Activated B cell treated with CpG ODN at 0.5 μM for 24 hours (primary cell): Measurements from ENCODE around the gene PDXP. TPM values are rescaled to one million over a fixed set of nuclear protein-coding genes. Genes with fewer than 3 reads are reported as not detected.

Source experiments
- ATAC-seq: fragments of 200-7000 bp; cut with Tn5 transposase; one replicate; pipeline ENCODE4 v1.10.0; 2021; ENCODE audit warnings: low read depth, mild to moderate bottlenecking, moderate library complexity
- CTCF ChIA-PET: fragments of 350-600 bp; sonication (Branson Sonifier 250); formaldehyde crosslinking; loops from one replicate; lab custom pipeline; 2021; ENCODE audit warnings: antibody characterized with exemption; lab: Charles Lee
- POLR2A ChIA-PET: fragments of 350-600 bp; sonication (Branson Sonifier 250); formaldehyde crosslinking; loops from one replicate; lab custom pipeline; 2021; ENCODE audit warnings: antibody characterized with exemption; lab: Charles Lee
- DNase-seq: peaks from one replicate; pipeline ENCODE4 v3.0.0; 2022
- H3K27ac Mint-ChIP-seq: one replicate; pipeline ENCODE4 v1.8.0; 2020; ENCODE audit warnings: mixed read lengths
- H3K27me3 Mint-ChIP-seq: one replicate; pipeline ENCODE4 v1.8.0; 2021; ENCODE audit warnings: mixed read lengths
- H3K36me3 Mint-ChIP-seq: one replicate; pipeline ENCODE4 v1.8.0; 2021; ENCODE audit warnings: low read depth, mixed read lengths
- H3K4me1 Mint-ChIP-seq: one replicate; pipeline ENCODE4 v1.8.0; 2021; ENCODE audit warnings: mixed read lengths
- H3K4me3 Mint-ChIP-seq: one replicate; pipeline ENCODE4 v1.8.0; 2020; ENCODE audit warnings: mild to moderate bottlenecking, mixed read lengths
- H3K9me3 Mint-ChIP-seq: one replicate; pipeline ENCODE4 v1.8.0; 2020; ENCODE audit warnings: mixed read lengths
- intact Hi-C: fragments of 100-400 bp; cut with micrococcal nuclease; formaldehyde crosslinking; loops from one replicate; pipeline ENCODE4 v1.15.1; 2024
- total RNA-seq: library from RNA; stranded (reverse); gene quantifications from 2 replicates; pipeline ENCODE4 v1.2.3, GENCODE V29; 2022
- TF ChIP-seq, protein P1 (sequence below): fragments of 200-600 bp; IDR thresholded peaks from one replicate; pipeline ENCODE4 v1.8.0; 2022; ENCODE audit warnings: antibody characterized with exemption, mild to moderate bottlenecking

The PDXP gene
- total RNA-seq, 1 donor from 2014 or later, result 22.6 TPM

DNA sequence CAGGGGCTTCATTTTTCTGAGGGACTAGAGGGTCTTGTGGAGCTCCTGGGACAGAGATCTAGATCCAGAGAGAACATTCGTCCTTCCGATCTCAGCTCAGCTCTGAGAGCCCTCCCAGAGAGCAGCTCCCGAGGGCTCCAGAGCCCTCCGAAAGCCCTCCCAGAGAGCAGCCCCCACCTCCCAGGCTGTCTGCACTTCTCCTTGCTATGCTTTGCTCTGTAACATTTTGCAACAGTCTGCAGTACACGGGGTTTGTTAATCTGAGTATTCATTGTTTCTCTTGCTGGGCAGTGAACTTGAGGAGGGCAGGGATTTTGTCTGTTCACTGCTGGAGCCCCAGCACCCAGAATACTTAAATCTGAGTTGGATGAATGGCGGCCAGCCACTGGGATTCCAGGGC is 47.3 kb upstream of the PDXP start:
- ATAC-seq, result no peak
- intact Hi-C loops, result no loop called here
- Mint-ChIP-seq H3K27me3 (peaks cover 3% of the 10 kb centered on the region), H3K27ac (peak overlapping the region; percentile 66), H3K4me1 (peaks cover 43% of the 10 kb centered on the region), H3K9me3 (no peaks in the 10 kb centered on the region), H3K36me3 (peaks cover 18% of the 10 kb centered on the region), H3K4me3 (no peak overlapping the region)
- ChIA-PET POLR2A (interaction anchor here (0.6 to 5.9 kb wide), 5 partner anchors 15 to 338 kb away, joined by 3 to 104 read pairs (median 78); partner anchors contain the start of gene LGALS1), CTCF (interaction anchor here (1.1 to 1.7 kb wide), 2 partner anchors 32 to 70 kb away, joined by 3 to 6 read pairs; no protein-coding TSS in a partner anchor)
- TF ChIP-seq, protein P1, sequence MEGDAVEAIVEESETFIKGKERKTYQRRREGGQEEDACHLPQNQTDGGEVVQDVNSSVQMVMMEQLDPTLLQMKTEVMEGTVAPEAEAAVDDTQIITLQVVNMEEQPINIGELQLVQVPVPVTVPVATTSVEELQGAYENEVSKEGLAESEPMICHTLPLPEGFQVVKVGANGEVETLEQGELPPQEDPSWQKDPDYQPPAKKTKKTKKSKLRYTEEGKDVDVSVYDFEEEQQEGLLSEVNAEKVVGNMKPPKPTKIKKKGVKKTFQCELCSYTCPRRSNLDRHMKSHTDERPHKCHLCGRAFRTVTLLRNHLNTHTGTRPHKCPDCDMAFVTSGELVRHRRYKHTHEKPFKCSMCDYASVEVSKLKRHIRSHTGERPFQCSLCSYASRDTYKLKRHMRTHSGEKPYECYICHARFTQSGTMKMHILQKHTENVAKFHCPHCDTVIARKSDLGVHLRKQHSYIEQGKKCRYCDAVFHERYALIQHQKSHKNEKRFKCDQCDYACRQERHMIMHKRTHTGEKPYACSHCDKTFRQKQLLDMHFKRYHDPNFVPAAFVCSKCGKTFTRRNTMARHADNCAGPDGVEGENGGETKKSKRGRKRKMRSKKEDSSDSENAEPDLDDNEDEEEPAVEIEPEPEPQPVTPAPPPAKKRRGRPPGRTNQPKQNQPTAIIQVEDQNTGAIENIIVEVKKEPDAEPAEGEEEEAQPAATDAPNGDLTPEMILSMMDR, result no peak
- DNase-seq, result no peak

GRCh38 chr22:37616201-37617083 is 42.1 kb upstream of the PDXP start:
- peak overlapping the region; percentile 30 for H3K27ac Mint-ChIP-seq
- intact Hi-C loops, result no loop called here
- H3K36me3 Mint-ChIP-seq, result peaks cover 57% of the 10 kb centered on the region
- TF ChIP-seq, protein P1, result no peak
- peaks cover 25% of the 10 kb centered on the region for H3K4me1 Mint-ChIP-seq
- no peaks in the 10 kb centered on the region for H3K9me3 Mint-ChIP-seq
- POLR2A ChIA-PET, result interaction anchor here (6.0 kb wide), 1 partner anchor 8 kb away, joined by 54 read pairs; the partner anchor contains the start of gene GGA1
- ATAC-seq (peak; percentile 47), DNase-seq (no peak)
- no peaks in the 10 kb centered on the region for H3K27me3 Mint-ChIP-seq
- H3K4me3 Mint-ChIP-seq, result no peak overlapping the region
- CTCF ChIA-PET, result interaction anchor here (0.8 to 1.6 kb wide), 4 partner anchors 8 to 65 kb away, joined by 3 to 8 read pairs (median 4); partner anchors contain the start of gene GGA1

DNA sequence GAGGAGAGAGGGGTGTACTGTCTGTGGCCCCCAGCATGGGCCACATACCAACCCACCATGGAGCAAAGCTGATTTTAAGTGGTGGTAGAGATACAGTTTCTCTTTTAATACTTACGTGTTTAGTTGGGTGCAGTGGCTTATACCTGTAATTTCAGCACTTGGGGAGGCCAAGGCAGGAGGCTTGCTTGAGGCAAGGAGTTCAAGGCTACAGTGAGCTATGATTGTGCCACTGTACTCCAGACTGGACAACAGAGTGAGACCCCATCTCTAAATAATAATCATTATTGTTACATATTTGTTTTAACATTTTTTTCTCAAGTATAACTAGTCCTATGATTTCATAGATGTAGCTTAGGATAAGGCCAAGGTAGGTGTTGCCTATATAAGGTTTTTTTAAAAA is 41.1 kb upstream of the PDXP start:
- no peaks in the 10 kb centered on the region for H3K9me3 Mint-ChIP-seq
- TF ChIP-seq, protein P1, result no peak
- no peaks in the 10 kb centered on the region for H3K27me3 Mint-ChIP-seq
- no peak overlapping the region for H3K4me3 Mint-ChIP-seq
- POLR2A ChIA-PET, result interaction anchor here (4.4 to 6.0 kb wide), 2 partner anchors 9 to 15 kb away, joined by 32 to 54 read pairs; partner anchors contain the start of gene GGA1
- DNase-seq (no peak), ATAC-seq (no peak)
- peaks cover 26% of the 10 kb centered on the region for H3K4me1 Mint-ChIP-seq
- CTCF ChIA-PET, result interaction anchor here (1.5 to 1.8 kb wide), 4 partner anchors 8 to 25 kb away, joined by 5 to 11 read pairs (median 6); partner anchors contain the start of gene GGA1
- intact Hi-C loops, result no loop called here
- H3K36me3 Mint-ChIP-seq, result peaks cover 64% of the 10 kb centered on the region
- peak overlapping the region; percentile 83 for H3K27ac Mint-ChIP-seq

DNA sequence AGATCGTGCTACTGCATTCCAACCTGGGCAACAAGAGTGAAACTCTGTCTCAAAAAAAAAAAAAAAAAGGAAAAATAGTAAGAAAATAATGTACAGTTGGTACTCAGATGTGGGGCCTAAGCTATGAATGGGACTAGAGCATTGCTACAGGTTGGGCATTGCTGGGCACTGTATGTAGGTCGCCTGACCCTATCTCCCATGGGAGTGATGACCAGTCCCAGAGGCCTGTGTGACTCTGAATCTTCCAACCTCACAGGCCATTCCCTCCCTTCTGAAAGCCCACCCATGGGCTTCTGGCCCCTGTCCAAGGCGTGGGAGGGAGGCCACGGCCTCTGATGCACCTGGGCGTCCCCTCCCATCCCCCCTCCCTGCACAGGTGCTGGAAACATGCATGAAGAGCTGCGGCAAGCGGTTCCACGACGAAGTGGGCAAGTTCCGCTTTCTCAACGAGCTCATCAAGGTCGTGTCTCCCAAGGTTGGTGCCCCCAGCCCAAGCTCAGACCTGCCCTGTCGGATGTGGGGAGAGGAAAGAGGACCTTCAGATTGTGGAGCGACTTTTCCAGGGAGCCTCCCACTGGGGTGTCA is 40.4 kb upstream of the PDXP start:
- Mint-ChIP-seq H3K27me3 (no peaks in the 10 kb centered on the region), H3K9me3 (no peaks in the 10 kb centered on the region), H3K4me3 (no peak overlapping the region), H3K4me1 (peaks cover 30% of the 10 kb centered on the region), H3K27ac (peak overlapping the region; percentile 83), H3K36me3 (peaks cover 69% of the 10 kb centered on the region)
- POLR2A ChIA-PET, result interaction anchor here (0.6 to 6.0 kb wide), 5 partner anchors 9 to 79 kb away, joined by 3 to 54 read pairs (median 16); partner anchors contain the start of gene GGA1
- TF ChIP-seq, protein P1, result no peak
- no peak for DNase-seq
- intact Hi-C loops, result loop anchor here (1.0 kb wide), 1 partner anchor 15 kb away; no protein-coding TSS in a partner anchor
- ATAC-seq, result peak; percentile 72
- CTCF ChIA-PET, result interaction anchor here (1.5 to 1.8 kb wide), 4 partner anchors 9 to 24 kb away, joined by 5 to 11 read pairs (median 6); partner anchors contain the start of gene GGA1
